HEK293 (cell line): ENCODE data around the gene PRSS48.

Source experiments
- CTCF ChIA-PET: fragments of 350-600 bp; formaldehyde crosslinking; extraction: SDS; loops from one replicate; lab custom pipeline; 2021; ENCODE audit warnings: antibody characterized with exemption; lab: Yijun Ruan, JAX
- POLR2A ChIA-PET: fragments of 300-600 bp; formaldehyde crosslinking; extraction: SDS; loops from one replicate; lab custom pipeline; 2020; ENCODE audit warnings: antibody characterized with exemption, inconsistent platforms; lab: Yijun Ruan, JAX
- H3K27ac ChIP-seq: fragments of 200-500 bp; sonication (Bioruptor generic); 2 replicates; pipeline ENCODE4 v1.5.1; 2014; ENCODE audit warnings: low read depth, low read length, control low read depth, inconsistent platforms; ENCODE audit errors: extremely low read depth
- H3K36me3 ChIP-seq, 2 experiments: fragments of 200-500 bp in 1 of 2; sonication (Bioruptor generic) in 1 of 2; 1 replicate in 1 of 2; 2 replicates in 1 of 2; pipeline ENCODE4 v1.5.1; 2014 to 2017; ENCODE audit warnings: inconsistent platforms in 2 of 2, low read length in 2 of 2; ENCODE audit not compliant: control insufficient read depth in 2 of 2, insufficient read depth in 1 of 2
- H3K4me1 ChIP-seq: fragments of 200-500 bp; sonication (Bioruptor generic); 2 replicates; pipeline ENCODE4 v1.5.1; 2014; ENCODE audit warnings: mild to moderate bottlenecking, low read length, inconsistent platforms; ENCODE audit not compliant: control insufficient read depth, insufficient read depth
- H3K4me3 ChIP-seq: 2 replicates; pipeline ENCODE4 v1.5.1; 2011; ENCODE audit warnings: low read depth, mild to moderate bottlenecking, control low read depth, low read length, moderate library complexity
- H3K9me3 ChIP-seq: fragments of 200-500 bp; sonication (Bioruptor generic); 2 replicates; pipeline ENCODE4 v1.5.1; 2014; ENCODE audit warnings: low read depth, low read length, inconsistent platforms; ENCODE audit not compliant: control insufficient read depth, insufficient read depth
- IKZF3 ChIP-seq: fragments of 450-650 bp; IDR thresholded peaks from 2 replicates; pipeline ENCODE4 v1.5.0; 2018; ENCODE audit warnings: missing biosample characterization, mild to moderate bottlenecking, missing genetic modification characterization, moderate library complexity
- KLF10 ChIP-seq: fragments of 450-650 bp; IDR thresholded peaks from 2 replicates; pipeline ENCODE4 v1.5.1; 2018; ENCODE audit warnings: missing biosample characterization, mild to moderate bottlenecking, missing genetic modification characterization
- SCRT2 ChIP-seq: fragments of 450-650 bp; formaldehyde crosslinking; IDR thresholded peaks from 2 replicates; pipeline ENCODE4 v1.5.1; 2016; ENCODE audit warnings: missing biosample characterization, missing genetic modification characterization
- SETDB1 ChIP-seq: IDR thresholded peaks from one replicate; pipeline ENCODE4 v1.6.1; 2017; ENCODE audit warnings: mild to moderate bottlenecking, low read length, moderate library complexity, mixed read lengths; ENCODE audit not compliant: insufficient read length
- SP7 ChIP-seq: fragments of 450-650 bp; formaldehyde crosslinking; IDR thresholded peaks from 2 replicates; pipeline ENCODE4 v1.5.1; 2016; ENCODE audit warnings: missing biosample characterization, missing genetic modification characterization
- ZIC2 ChIP-seq: fragments of 450-650 bp; formaldehyde crosslinking; IDR thresholded peaks from 2 replicates; pipeline ENCODE4 v1.5.1; 2016; ENCODE audit warnings: missing biosample characterization, missing genetic modification characterization
- ZNF121 ChIP-seq: fragments of 450-650 bp; formaldehyde crosslinking; IDR thresholded peaks from 2 replicates; pipeline ENCODE4 v1.5.1; 2016; ENCODE audit warnings: missing biosample characterization, missing genetic modification characterization
- ZNF138 ChIP-seq: fragments of 450-650 bp; formaldehyde crosslinking; IDR thresholded peaks from 2 replicates; pipeline ENCODE4 v1.5.1; 2016; ENCODE audit warnings: missing biosample characterization, missing genetic modification characterization, borderline replicate concordance
- ZNF175 ChIP-seq: fragments of 450-650 bp; formaldehyde crosslinking; IDR thresholded peaks from 2 replicates; pipeline ENCODE4 v1.5.1; 2016; ENCODE audit warnings: missing biosample characterization, missing genetic modification characterization
- ZNF23 ChIP-seq: fragments of 450-650 bp; formaldehyde crosslinking; IDR thresholded peaks from 2 replicates; pipeline ENCODE4 v1.5.1; 2016; ENCODE audit warnings: missing biosample characterization, missing genetic modification characterization, borderline replicate concordance
- ZNF266 ChIP-seq: fragments of 450-650 bp; formaldehyde crosslinking; IDR thresholded peaks from 2 replicates; pipeline ENCODE4 v1.5.1; 2016; ENCODE audit warnings: missing biosample characterization, missing genetic modification characterization, low read depth
- ZNF416 ChIP-seq: fragments of 450-650 bp; formaldehyde crosslinking; IDR thresholded peaks from 2 replicates; pipeline ENCODE4 v1.5.1; 2016; ENCODE audit warnings: missing biosample characterization, missing genetic modification characterization
- ZNF560 ChIP-seq: fragments of 450-650 bp; formaldehyde crosslinking; IDR thresholded peaks from 2 replicates; pipeline ENCODE4 v1.5.1; 2017; ENCODE audit warnings: missing biosample characterization, missing genetic modification characterization, borderline replicate concordance
- ZNF561 ChIP-seq: fragments of 450-650 bp; IDR thresholded peaks from 2 replicates; pipeline ENCODE4 v1.5.1; 2018; ENCODE audit warnings: missing biosample characterization, missing genetic modification characterization, borderline replicate concordance
- ZNF707 ChIP-seq: fragments of 450-650 bp; formaldehyde crosslinking; IDR thresholded peaks from 2 replicates; pipeline ENCODE4 v1.5.1; 2016; ENCODE audit warnings: missing biosample characterization, missing genetic modification characterization
- TF ChIP-seq, protein P1 (sequence below): fragments of 450-650 bp; formaldehyde crosslinking; IDR thresholded peaks from 2 replicates; pipeline ENCODE4 v1.5.1; 2016; ENCODE audit warnings: missing biosample characterization, missing genetic modification characterization
- TF ChIP-seq, protein P2 (sequence below): fragments of 450-650 bp; formaldehyde crosslinking; IDR thresholded peaks from 2 replicates; pipeline ENCODE4 v1.5.1; 2017; ENCODE audit warnings: missing biosample characterization, missing genetic modification characterization
- TF ChIP-seq, protein P3 (sequence below): fragments of 450-650 bp; formaldehyde crosslinking; IDR thresholded peaks from 2 replicates; pipeline ENCODE4 v1.5.1; 2016; ENCODE audit warnings: missing biosample characterization, missing genetic modification characterization
- TF ChIP-seq, protein P4 (sequence below): fragments of 450-650 bp; formaldehyde crosslinking; IDR thresholded peaks from 2 replicates; pipeline ENCODE4 v1.5.1; 2016; ENCODE audit warnings: missing biosample characterization, missing genetic modification characterization
- TF ChIP-seq, protein P5 (sequence below): fragments of 450-650 bp; formaldehyde crosslinking; IDR thresholded peaks from 2 replicates; pipeline ENCODE4 v1.5.1; 2016; ENCODE audit warnings: missing biosample characterization, missing genetic modification characterization
- TF ChIP-seq, protein P6 (sequence below): fragments of 450-650 bp; formaldehyde crosslinking; IDR thresholded peaks from 2 replicates; pipeline ENCODE4 v1.5.1; 2016; ENCODE audit warnings: missing biosample characterization, missing genetic modification characterization

Gene PRSS48

DNA sequence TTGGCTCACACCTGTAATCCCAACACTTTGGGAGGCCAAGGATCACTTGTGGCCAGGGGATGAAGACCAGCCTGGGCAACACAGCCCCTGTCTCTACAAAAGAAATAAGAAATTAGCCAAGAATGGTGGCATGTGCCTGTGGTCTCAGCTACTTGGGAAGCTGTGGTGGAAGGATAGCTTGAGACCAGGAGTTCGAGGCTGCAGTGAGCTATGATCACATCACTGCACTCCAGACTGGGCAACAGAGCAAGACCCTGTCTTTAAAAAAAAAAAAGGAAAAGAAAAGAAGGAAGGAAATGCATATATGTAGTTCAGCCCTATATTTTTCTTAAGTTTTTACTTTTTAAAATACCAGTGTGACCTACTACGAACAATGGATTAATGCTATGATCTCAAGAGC, 15.1 kb downstream of the PRSS48 start:
- ChIA-PET POLR2A (no interaction called here), CTCF (interaction anchor here (0.7 kb wide), 1 partner anchor 16 kb away, joined by 3 read pairs; no protein-coding TSS in a partner anchor)
- H3K27ac ChIP-seq = no peak overlapping the region

DNA sequence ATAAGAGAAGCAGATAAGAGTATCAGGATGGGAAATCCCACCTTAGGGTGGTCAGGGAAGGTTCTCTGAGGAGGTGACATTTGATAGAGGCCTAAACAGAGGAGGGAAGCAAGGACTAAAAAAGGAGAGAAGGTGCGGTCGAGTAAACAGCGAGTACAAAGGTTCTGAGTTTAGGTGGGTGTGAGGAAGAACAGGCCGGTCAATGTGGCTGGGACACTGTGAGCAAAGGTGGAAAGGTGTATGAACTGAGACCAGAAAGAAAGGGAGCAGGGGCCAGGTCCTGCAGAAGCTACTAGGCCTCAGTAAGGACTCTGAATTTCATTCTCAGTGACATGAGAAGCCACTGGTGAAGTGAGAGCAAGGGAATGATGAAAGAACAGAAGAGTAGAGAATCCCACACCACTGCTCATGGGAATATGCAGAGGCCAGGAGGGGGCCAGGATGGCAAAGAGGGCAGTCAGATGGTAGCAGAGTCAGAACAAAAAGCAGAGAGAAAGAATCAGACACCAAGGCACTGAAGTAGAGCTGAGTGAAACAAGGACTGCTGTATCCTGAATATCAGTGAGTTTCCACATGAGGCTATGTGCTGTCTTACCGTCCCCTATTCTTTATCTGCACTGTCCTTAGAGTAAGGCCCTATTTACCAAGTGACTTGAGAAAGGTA, 18.0 kb downstream of the PRSS48 start:
- POLR2A ChIA-PET = no interaction called here
- H3K9me3 ChIP-seq = no peaks in the 10 kb centered on the region
- H3K36me3 ChIP-seq = peaks cover 0 to 6% of the 10 kb centered on the region in 2 experiments; a peak in 1 of 3 replicates
- no peak overlapping the region for H3K4me3 ChIP-seq
- TF ChIP-seq ZNF561 (no peak), SP7 (tag by site-specific recombination) (no peak), ZNF138 (tag by site-specific recombination) (no peak)
- TF ChIP-seq, protein P1, sequence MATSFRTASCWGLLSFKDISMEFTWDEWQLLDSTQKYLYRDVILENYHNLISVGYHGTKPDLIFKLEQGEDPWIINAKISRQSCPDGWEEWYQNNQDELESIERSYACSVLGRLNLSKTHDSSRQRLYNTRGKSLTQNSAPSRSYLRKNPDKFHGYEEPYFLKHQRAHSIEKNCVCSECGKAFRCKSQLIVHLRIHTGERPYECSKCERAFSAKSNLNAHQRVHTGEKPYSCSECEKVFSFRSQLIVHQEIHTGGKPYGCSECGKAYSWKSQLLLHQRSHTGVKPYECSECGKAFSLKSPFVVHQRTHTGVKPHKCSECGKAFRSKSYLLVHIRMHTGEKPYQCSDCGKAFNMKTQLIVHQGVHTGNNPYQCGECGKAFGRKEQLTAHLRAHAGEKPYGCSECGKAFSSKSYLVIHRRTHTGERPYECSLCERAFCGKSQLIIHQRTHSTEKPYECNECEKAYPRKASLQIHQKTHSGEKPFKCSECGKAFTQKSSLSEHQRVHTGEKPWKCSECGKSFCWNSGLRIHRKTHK (tag by site-specific recombination) = no peak
- TF ChIP-seq, protein P2, sequence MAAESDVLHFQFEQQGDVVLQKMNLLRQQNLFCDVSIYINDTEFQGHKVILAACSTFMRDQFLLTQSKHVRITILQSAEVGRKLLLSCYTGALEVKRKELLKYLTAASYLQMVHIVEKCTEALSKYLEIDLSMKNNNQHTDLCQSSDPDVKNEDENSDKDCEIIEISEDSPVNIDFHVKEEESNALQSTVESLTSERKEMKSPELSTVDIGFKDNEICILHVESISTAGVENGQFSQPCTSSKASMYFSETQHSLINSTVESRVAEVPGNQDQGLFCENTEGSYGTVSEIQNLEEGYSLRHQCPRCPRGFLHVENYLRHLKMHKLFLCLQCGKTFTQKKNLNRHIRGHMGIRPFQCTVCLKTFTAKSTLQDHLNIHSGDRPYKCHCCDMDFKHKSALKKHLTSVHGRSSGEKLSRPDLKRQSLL (tag by site-specific recombination) = no peak
- TF ChIP-seq, protein P3, sequence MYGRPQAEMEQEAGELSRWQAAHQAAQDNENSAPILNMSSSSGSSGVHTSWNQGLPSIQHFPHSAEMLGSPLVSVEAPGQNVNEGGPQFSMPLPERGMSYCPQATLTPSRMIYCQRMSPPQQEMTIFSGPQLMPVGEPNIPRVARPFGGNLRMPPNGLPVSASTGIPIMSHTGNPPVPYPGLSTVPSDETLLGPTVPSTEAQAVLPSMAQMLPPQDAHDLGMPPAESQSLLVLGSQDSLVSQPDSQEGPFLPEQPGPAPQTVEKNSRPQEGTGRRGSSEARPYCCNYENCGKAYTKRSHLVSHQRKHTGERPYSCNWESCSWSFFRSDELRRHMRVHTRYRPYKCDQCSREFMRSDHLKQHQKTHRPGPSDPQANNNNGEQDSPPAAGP (tag by site-specific recombination) = no peak
- peaks cover 2% of the 10 kb centered on the region; the same call in 1 of the 2 replicates for H3K4me1 ChIP-seq
- CTCF ChIA-PET = interaction anchor here (0.6 kb wide), 1 partner anchor 236 kb away, joined by 3 read pairs; no protein-coding TSS in a partner anchor
- H3K27ac ChIP-seq = no peak overlapping the region

More for the DNA sequence above, 15.1 kb downstream of the PRSS48 start:
- peaks cover 2% of the 10 kb centered on the region; the same call in 1 of the 2 replicates for H3K4me1 ChIP-seq
- peaks cover 0 to 6% of the 10 kb centered on the region in 2 experiments; a peak in 1 of 3 replicates for H3K36me3 ChIP-seq
- no peak overlapping the region for H3K4me3 ChIP-seq
- TF ChIP-seq, protein P4, sequence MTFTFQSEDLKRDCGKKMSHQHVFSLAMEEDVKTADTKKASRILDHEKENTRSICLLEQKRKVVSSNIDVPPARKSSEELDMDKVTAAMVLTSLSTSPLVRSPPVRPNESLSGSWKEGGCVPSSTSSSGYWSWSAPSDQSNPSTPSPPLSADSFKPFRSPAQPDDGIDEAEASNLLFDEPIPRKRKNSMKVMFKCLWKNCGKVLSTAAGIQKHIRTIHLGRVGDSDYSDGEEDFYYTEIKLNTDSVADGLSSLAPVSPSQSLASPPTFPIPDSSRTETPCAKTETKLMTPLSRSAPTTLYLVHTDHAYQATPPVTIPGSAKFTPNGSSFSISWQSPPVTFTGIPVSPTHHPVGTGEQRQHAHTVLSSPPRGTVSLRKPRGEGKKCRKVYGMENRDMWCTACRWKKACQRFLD (tag by site-specific recombination) = no peak
- no peak for TF ChIP-seq ZNF23 (tag by site-specific recombination)
- no peak for TF ChIP-seq ZNF416
- no peak for TF ChIP-seq ZNF121 (tag by site-specific recombination)
- TF ChIP-seq SCRT2 (tag by site-specific recombination) = no peak
- TF ChIP-seq, protein P5, sequence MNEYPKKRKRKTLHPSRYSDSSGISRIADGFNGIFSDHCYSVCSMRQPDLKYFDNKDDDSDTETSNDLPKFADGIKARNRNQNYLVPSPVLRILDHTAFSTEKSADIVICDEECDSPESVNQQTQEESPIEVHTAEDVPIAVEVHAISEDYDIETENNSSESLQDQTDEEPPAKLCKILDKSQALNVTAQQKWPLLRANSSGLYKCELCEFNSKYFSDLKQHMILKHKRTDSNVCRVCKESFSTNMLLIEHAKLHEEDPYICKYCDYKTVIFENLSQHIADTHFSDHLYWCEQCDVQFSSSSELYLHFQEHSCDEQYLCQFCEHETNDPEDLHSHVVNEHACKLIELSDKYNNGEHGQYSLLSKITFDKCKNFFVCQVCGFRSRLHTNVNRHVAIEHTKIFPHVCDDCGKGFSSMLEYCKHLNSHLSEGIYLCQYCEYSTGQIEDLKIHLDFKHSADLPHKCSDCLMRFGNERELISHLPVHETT = no peak
- TF ChIP-seq ZNF175 (tag by site-specific recombination) = no peak
- TF ChIP-seq IKZF3 = no peak
- TF ChIP-seq SETDB1 = no peak
- TF ChIP-seq ZNF266 (tag by site-specific recombination) = no peak
- no peak for TF ChIP-seq ZNF707 (tag by site-specific recombination)
- TF ChIP-seq, protein P6, sequence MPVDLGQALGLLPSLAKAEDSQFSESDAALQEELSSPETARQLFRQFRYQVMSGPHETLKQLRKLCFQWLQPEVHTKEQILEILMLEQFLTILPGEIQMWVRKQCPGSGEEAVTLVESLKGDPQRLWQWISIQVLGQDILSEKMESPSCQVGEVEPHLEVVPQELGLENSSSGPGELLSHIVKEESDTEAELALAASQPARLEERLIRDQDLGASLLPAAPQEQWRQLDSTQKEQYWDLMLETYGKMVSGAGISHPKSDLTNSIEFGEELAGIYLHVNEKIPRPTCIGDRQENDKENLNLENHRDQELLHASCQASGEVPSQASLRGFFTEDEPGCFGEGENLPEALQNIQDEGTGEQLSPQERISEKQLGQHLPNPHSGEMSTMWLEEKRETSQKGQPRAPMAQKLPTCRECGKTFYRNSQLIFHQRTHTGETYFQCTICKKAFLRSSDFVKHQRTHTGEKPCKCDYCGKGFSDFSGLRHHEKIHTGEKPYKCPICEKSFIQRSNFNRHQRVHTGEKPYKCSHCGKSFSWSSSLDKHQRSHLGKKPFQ (tag by site-specific recombination) = no peak
- TF ChIP-seq ZIC2 = no peak
- no peak for TF ChIP-seq KLF10 (tag by site-specific recombination)
- TF ChIP-seq ZNF560 = no peak
- TF ChIP-seq, all 188 proteins: peak for 0
- H3K9me3 ChIP-seq = no peaks in the 10 kb centered on the region
